ENCODE results near the gene CCNF.

Gene CCNF

DNA sequence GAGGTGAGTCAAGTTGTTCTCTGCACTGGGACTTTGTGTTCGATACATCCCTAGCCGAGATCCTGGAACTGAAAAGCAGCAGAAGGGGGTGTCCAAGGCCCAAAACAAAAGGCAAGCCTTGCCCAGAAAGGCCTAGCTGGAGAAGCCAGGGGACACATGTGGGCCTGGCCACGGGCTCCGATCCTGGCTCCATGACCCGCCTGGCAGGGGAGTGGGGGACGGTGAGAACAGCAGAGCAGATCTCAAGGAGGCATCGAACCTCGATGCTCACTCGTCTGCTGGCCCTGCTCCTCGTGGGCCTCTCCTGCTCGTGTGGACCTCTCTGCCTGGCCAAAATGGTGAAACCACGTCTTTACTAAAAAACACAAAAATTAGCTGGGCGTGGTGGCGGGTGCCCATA, 8.9 kb downstream of the CCNF start:
- Histone ChIP-seq H3K4me3 (ENCODE audit: low read depth, low read length) (no peak overlapping the region), H3K27ac (ENCODE audit: extremely low read depth, low read depth, low read length) (no peak overlapping the region), H3K4me1 (ENCODE audit: control insufficient read depth, insufficient read depth, low read length) (no peaks in the 10 kb centered on the region), H3K36me3 (ENCODE audit: control insufficient read depth in 2 of 2, insufficient read depth in 1 of 2, low read length in 2 of 2) (peaks cover 41 to 73% of the 10 kb centered on the region in 2 experiments), H3K9me3 (ENCODE audit: control insufficient read depth, insufficient read depth, low read depth, low read length) (no peaks in the 10 kb centered on the region)
- ChIA-PET CTCF (interaction anchor here (0.7 kb wide), 1 partner anchor 84 kb away, joined by 4 read pairs; no protein-coding TSS in a partner anchor), POLR2A (interaction anchor here (1.2 kb wide), 1 partner anchor 21 kb away, joined by 3 read pairs; the partner anchor contains the start of gene TEDC2)
- TF ChIP-seq ZBTB17 (tag by site-specific recombination; IDR thresholded peaks at IDR 0.05) (no peak), ZNF664 (tag by site-specific recombination; IDR thresholded peaks at IDR 0.05) (no peak), ZSCAN30 (tag by site-specific recombination; IDR thresholded peaks at IDR 0.05) (no peak), ZBTB8A (tag by site-specific recombination; IDR thresholded peaks at IDR 0.05) (no peak), ZNF677 (tag by site-specific recombination; IDR thresholded peaks at IDR 0.05) (no peak), ZNF561 (tag by site-specific recombination; IDR thresholded peaks at IDR 0.05; ENCODE audit: borderline replicate concordance) (no peak), ZNF121 (tag by site-specific recombination; IDR thresholded peaks at IDR 0.05) (no peak), ZBTB48 (tag by site-specific recombination; IDR thresholded peaks at IDR 0.05) (no peak), ZSCAN18 (tag by site-specific recombination; IDR thresholded peaks at IDR 0.05) (no peak), SCRT1 (tag by site-specific recombination; IDR thresholded peaks at IDR 0.05; ENCODE audit: borderline replicate concordance) (no peak), ZNF292 (tag by site-specific recombination; IDR thresholded peaks at IDR 0.05; ENCODE audit: borderline replicate concordance, low read depth) (no peak), ZNF501 (tag by site-specific recombination; IDR thresholded peaks at IDR 0.05) (no peak), ZNF223 (tag by site-specific recombination; IDR thresholded peaks at IDR 0.05) (no peak), GLIS1 (tag by site-specific recombination; IDR thresholded peaks at IDR 0.05) (no peak), BCL11B (tag by site-specific recombination; IDR thresholded peaks at IDR 0.05; ENCODE audit: low read depth) (no peak), MEIS1 (CRISPR knock-in tag; IDR thresholded peaks at IDR 0.05; ENCODE audit: borderline replicate concordance) (no peak), OSR2 (tag by site-specific recombination; IDR thresholded peaks at IDR 0.05) (no peak), SP2 (tag by site-specific recombination; IDR thresholded peaks at IDR 0.05) (no peak), ZNF654 (tag by site-specific recombination; IDR thresholded peaks at IDR 0.05; ENCODE audit: low read depth) (no peak)
- TF ChIP-seq, protein P1, sequence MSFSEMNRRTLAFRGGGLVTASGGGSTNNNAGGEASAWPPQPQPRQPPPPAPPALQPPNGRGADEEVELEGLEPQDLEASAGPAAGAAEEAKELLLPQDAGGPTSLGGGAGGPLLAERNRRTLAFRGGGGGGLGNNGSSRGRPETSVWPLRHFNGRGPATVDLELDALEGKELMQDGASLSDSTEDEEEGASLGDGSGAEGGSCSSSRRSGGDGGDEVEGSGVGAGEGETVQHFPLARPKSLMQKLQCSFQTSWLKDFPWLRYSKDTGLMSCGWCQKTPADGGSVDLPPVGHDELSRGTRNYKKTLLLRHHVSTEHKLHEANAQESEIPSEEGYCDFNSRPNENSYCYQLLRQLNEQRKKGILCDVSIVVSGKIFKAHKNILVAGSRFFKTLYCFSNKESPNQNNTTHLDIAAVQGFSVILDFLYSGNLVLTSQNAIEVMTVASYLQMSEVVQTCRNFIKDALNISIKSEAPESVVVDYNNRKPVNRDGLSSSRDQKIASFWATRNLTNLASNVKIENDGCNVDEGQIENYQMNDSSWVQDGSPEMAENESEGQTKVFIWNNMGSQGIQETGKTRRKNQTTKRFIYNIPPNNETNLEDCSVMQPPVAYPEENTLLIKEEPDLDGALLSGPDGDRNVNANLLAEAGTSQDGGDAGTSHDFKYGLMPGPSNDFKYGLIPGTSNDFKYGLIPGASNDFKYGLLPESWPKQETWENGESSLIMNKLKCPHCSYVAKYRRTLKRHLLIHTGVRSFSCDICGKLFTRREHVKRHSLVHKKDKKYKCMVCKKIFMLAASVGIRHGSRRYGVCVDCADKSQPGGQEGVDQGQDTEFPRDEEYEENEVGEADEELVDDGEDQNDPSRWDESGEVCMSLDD (tag by site-specific recombination; IDR thresholded peaks at IDR 0.05): no peak

DNA sequence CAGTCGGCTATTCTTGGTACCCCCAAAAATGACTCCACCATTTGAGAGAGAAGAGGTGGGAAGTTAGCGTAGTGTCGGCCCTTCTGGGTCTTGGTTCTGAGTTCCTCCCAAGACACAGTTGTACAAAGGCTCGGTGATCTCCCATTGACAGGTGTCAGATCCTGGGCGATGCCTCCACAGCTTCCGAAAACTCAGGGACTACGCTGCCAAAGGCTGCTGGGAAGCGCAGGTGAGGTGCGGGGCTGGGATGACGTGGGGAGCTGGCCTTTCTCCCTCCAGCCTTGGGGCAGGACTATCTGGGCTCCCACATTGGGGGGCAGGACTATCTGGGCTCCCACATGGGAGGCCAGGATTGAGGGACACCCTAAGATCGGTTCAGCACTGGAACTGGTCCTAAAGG, 10.4 kb downstream of the CCNF start:
- Histone ChIP-seq H3K4me3 (ENCODE audit: low read depth, low read length) (no peak overlapping the region), H3K4me1 (ENCODE audit: control insufficient read depth, insufficient read depth, low read length) (no peaks in the 10 kb centered on the region), H3K27ac (ENCODE audit: extremely low read depth, low read depth, low read length) (no peak overlapping the region), H3K36me3 (ENCODE audit: control insufficient read depth in 2 of 2, insufficient read depth in 1 of 2, low read length in 2 of 2) (peaks cover 38 to 73% of the 10 kb centered on the region in 2 experiments), H3K9me3 (ENCODE audit: control insufficient read depth, insufficient read depth, low read depth, low read length) (no peaks in the 10 kb centered on the region)
- POLR2A ChIA-PET: interaction anchor here (1.0 to 2.7 kb wide), 2 partner anchors 10 to 17 kb away, joined by 3 to 11 read pairs; partner anchors contain the start of gene CCNF
- CTCF ChIA-PET: interaction anchor here (0.6 to 1.4 kb wide), 2 partner anchors 9 to 95 kb away, joined by 3 read pairs; no protein-coding TSS in a partner anchor
- TF ChIP-seq ZNF664 (tag by site-specific recombination; IDR thresholded peaks at IDR 0.05) (no peak), ZNF202 (tag by site-specific recombination; IDR thresholded peaks at IDR 0.05; ENCODE audit: borderline replicate concordance) (no peak), ZNF37A (tag by site-specific recombination; IDR thresholded peaks at IDR 0.05) (no peak), ZNF791 (tag by site-specific recombination; IDR thresholded peaks at IDR 0.05) (no peak), FEZF1 (tag by site-specific recombination; IDR thresholded peaks at IDR 0.05) (no peak), KLF16 (tag by site-specific recombination; IDR thresholded peaks at IDR 0.05) (no peak), REPIN1 (tag by site-specific recombination; IDR thresholded peaks at IDR 0.05; ENCODE audit: low read depth) (no peak), ZNF510 (tag by site-specific recombination; IDR thresholded peaks at IDR 0.05; ENCODE audit: insufficient replicate concordance) (no peak)
- TF ChIP-seq, protein P2, sequence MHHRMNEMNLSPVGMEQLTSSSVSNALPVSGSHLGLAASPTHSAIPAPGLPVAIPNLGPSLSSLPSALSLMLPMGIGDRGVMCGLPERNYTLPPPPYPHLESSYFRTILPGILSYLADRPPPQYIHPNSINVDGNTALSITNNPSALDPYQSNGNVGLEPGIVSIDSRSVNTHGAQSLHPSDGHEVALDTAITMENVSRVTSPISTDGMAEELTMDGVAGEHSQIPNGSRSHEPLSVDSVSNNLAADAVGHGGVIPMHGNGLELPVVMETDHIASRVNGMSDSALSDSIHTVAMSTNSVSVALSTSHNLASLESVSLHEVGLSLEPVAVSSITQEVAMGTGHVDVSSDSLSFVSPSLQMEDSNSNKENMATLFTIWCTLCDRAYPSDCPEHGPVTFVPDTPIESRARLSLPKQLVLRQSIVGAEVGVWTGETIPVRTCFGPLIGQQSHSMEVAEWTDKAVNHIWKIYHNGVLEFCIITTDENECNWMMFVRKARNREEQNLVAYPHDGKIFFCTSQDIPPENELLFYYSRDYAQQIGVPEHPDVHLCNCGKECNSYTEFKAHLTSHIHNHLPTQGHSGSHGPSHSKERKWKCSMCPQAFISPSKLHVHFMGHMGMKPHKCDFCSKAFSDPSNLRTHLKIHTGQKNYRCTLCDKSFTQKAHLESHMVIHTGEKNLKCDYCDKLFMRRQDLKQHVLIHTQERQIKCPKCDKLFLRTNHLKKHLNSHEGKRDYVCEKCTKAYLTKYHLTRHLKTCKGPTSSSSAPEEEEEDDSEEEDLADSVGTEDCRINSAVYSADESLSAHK (tag by site-specific recombination; IDR thresholded peaks at IDR 0.05): no peak
- TF ChIP-seq, protein P3, sequence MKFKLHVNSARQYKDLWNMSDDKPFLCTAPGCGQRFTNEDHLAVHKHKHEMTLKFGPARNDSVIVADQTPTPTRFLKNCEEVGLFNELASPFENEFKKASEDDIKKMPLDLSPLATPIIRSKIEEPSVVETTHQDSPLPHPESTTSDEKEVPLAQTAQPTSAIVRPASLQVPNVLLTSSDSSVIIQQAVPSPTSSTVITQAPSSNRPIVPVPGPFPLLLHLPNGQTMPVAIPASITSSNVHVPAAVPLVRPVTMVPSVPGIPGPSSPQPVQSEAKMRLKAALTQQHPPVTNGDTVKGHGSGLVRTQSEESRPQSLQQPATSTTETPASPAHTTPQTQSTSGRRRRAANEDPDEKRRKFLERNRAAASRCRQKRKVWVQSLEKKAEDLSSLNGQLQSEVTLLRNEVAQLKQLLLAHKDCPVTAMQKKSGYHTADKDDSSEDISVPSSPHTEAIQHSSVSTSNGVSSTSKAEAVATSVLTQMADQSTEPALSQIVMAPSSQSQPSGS (tag by site-specific recombination; IDR thresholded peaks at IDR 0.05; ENCODE audit: low read depth): no peak

All from HEK293 (cell line).